Measurements from ENCODE around the gene SMIM41. TPM values are rescaled to one million over a fixed set of nuclear protein-coding genes. Genes with fewer than 3 reads are reported as not detected.

Gene SMIM41
- not detected for total RNA-seq

DNA sequence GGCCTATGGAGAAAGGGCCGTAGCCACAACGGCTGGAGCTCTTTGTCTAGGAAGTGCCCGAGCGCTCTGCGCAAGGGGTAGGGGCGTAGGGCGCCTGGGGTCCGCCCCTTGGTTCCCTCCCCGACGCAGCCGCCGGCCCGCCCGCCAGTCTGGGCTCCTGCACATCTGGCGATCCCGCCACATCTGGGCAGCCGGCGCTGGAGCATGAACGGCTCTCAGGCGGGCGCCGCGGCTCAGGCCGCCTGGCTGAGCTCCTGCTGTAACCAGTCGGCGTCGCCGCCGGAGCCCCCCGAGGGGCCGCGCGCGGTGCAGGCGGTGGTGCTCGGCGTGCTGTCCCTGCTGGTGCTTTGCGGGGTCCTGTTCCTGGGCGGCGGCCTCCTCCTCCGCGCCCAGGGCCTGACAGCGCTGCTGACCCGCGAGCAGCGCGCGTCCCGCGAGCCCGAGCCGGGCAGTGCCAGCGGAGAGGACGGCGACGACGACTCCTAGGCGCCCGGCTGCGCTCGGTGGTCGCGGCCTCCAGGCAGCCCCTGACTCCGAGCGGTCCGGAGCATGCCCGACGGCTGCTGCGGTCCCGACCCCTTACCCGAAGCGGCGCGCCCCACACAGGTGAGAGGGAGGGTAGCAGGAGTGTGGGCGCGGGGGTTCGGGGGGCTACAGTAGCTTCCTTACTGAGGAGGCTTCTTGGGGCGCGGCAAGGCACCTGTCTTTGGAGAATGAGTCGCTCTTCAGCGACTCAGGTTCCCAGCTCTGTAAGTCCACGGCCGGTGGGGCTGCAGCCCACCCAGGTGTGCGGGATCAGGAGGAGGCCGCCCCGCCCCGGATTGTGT is at the start of gene SMIM41:
TSS of gene SMIM41 (plus strand) at position 129 of the 827 bp plus-strand sequence. CDS start at position 205, 76 bp downstream.
- ChIA-PET POLR2A (no interaction called here), CTCF (interaction anchor here (0.8 to 12.2 kb wide), 3 partner anchors 9 to 53 kb away, joined by 3 to 438 read pairs (median 38); partner anchors contain the start of gene ATG101)
- Mint-ChIP-seq H3K27me3 (no peaks in the 10 kb centered on the region), H3K4me3 (no peak within 1 kb of the TSS), H3K27ac (no peak within 1 kb of the TSS), H3K9me3 (no peaks in the 10 kb centered on the region), H3K4me1 (ENCODE audit: low read depth) (peaks cover 4% of the 10 kb centered on the region), H3K36me3 (peaks cover 16% of the 10 kb centered on the region)
- no peak for DNase-seq
- intact Hi-C loops (cut with micrococcal nuclease), result loop anchor here (5.0 kb wide), 1 partner anchor 43 kb away; no protein-coding TSS in a partner anchor

DNA sequence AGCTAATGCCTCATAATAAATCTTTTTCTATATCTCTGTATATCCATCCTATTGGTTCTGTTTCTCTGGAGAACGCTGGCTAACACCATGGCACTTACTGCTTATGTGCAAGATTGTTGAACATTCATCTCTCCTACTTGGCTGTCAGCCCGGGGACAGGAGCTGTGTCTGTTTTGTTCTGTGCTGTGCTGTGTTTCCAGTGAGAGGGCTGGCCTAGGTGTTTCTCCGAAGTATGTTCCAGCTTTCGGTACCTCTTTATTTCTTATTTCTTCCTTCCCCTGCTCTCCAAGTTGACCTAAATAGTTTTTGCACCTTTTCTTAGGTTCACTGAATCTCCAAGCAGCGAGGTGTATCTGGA is 47.1 kb upstream of the SMIM41 start:
- intact Hi-C loops (cut with micrococcal nuclease), result no loop called here
- peak; percentile 31 for DNase-seq

DNA sequence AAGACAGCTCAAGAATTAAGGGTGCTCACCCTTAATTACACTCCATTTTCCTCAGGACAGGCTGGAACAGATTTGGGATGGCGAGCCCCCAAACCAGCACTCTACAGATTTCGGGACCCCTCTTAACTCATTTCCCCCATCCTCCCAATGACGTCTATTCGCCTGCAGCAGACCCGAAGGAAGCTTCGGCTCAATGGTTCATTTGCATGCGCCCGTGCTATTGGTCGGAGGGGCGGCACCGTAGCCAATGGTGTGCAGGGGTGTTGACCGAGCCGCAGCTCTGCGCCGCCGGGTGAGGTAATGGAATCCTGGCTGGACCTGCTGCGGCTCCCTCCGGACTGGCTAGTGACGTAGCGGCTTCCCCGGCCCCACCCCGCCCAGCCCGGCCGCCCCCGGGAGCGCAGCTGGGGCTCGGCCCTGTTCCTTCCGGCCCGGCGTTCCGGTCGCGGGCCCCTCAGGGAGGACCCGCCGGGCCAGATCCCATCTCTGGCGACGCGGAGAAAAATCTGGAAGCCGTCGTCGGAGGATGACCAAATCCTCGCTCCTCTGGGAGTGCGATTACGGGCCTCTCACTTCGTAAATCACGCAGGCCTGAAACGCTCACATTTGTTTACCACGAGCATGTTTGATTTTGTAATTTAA is 46.6 kb upstream of the SMIM41 start:
- DNase-seq, result peak; percentile 96
- ChIA-PET POLR2A (interaction anchor here (0.9 to 2.1 kb wide), 7 partner anchors 8 to 61 kb away, joined by 3 to 10 read pairs (median 4); partner anchors contain the start of genes ATG101 and NR4A1), CTCF (interaction anchor here (0.9 to 15.9 kb wide), 15 partner anchors 9 to 93 kb away, joined by 3 to 438 read pairs (median 6); partner anchors contain the start of genes ATG101, NR4A1 and SMIM41)
- Mint-ChIP-seq H3K27me3 (no peaks in the 10 kb centered on the region), H3K4me3 (peak overlapping the region; percentile 71), H3K27ac (peak overlapping the region; percentile 70), H3K36me3 (no peaks in the 10 kb centered on the region), H3K9me3 (no peaks in the 10 kb centered on the region), H3K4me1 (ENCODE audit: low read depth) (peaks cover 37% of the 10 kb centered on the region)
- intact Hi-C loops (cut with micrococcal nuclease), result loop anchor here (1.0 kb wide), 3 partner anchors 8 to 36 kb away; partner anchors contain the start of genes ATG101 and NR4A1

More for the DNA sequence above, 47.1 kb upstream of the SMIM41 start:
- Mint-ChIP-seq H3K4me1 (ENCODE audit: low read depth) (peaks cover 35% of the 10 kb centered on the region), H3K9me3 (no peaks in the 10 kb centered on the region), H3K4me3 (peak overlapping the region; percentile 71), H3K36me3 (no peaks in the 10 kb centered on the region), H3K27ac (peak overlapping the region; percentile 52), H3K27me3 (no peaks in the 10 kb centered on the region)
- POLR2A ChIA-PET, result interaction anchor here (0.5 to 1.4 kb wide), 7 partner anchors 9 to 809 kb away, joined by 3 to 10 read pairs (median 4); partner anchors contain the start of genes ATG101 and NR4A1
- CTCF ChIA-PET, result interaction anchor here (0.9 to 15.9 kb wide), 15 partner anchors 9 to 94 kb away, joined by 3 to 438 read pairs (median 6); partner anchors contain the start of genes ATG101, NR4A1 and SMIM41

DNA sequence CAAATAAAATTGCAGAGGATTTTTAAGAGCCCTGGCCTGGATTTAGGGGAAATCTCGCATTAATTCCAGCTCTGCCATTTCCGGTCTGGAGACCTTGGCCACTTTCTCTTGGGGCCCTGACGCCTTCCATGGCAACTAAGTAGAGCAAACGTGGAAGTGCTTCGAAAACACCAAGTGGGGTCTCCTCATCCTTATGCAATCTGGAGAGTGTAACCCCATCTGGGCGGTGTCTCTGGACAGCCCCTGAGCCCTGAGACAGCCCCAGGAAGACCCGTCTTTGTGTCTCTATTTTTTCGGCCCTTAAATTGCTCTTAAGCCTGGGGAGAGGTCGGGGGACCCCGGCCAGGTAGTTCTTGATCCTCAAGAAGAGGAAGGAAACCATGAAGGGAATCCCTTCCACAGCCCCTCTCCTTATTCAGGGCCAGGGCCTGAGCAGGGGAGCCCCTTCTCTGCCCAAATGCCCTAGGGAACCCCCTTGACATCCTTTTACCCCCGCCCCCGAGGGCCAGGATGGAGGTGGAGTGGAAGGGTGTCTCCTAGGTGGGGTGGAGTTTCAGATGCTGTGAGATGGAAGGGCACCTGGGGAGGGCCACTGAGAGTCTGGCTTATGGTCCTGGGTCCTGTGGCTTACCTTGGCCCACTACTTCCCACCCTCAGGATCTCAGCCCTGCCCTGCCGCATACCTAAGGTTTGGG is 45.9 kb upstream of the SMIM41 start:
- DNase-seq, result no peak
- H3K4me1 Mint-ChIP-seq (ENCODE audit: low read depth), result peaks cover 41% of the 10 kb centered on the region
- no peaks in the 10 kb centered on the region for H3K9me3 Mint-ChIP-seq
- POLR2A ChIA-PET, result interaction anchor here (0.9 to 2.1 kb wide), 5 partner anchors 8 to 18 kb away, joined by 3 to 10 read pairs (median 6); partner anchors contain the start of gene NR4A1
- intact Hi-C loops (cut with micrococcal nuclease), result loop anchor here (1.0 kb wide), 3 partner anchors 8 to 36 kb away; partner anchors contain the start of genes ATG101 and NR4A1
- H3K27me3 Mint-ChIP-seq, result no peaks in the 10 kb centered on the region
- H3K27ac Mint-ChIP-seq, result peak overlapping the region; percentile 70
- H3K4me3 Mint-ChIP-seq, result peak overlapping the region; percentile 70
- no peaks in the 10 kb centered on the region for H3K36me3 Mint-ChIP-seq
- CTCF ChIA-PET, result interaction anchor here (0.9 to 15.9 kb wide), 13 partner anchors 7 to 86 kb away, joined by 4 to 438 read pairs (median 6); partner anchors contain the start of genes ATG101, NR4A1 and SMIM41

DNA sequence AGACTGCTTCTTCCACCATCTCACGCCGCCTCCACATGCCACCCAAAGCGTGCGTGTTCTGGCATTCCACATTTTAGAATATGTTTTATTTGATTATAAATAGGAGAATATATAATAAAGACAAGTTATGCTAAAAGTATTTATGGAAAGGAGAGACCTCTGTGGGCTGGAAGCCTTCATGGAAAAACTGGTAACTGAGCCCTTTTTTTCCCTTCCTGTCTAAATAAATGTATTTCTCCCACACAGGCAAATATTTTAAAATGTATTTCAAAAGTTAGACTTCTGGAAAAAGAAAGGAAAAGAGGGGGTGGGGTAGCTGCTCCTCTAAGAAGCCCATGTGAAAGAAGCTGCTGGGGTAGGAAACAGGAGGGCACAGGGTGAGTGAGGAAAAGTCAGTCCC is 44.3 kb upstream of the SMIM41 start:
- no peak for DNase-seq
- no peaks in the 10 kb centered on the region for H3K27me3 Mint-ChIP-seq
- H3K36me3 Mint-ChIP-seq, result no peaks in the 10 kb centered on the region
- intact Hi-C loops (cut with micrococcal nuclease), result no loop called here
- H3K4me3 Mint-ChIP-seq, result no peak overlapping the region
- ChIA-PET POLR2A (interaction anchor here (0.8 to 2.1 kb wide), 2 partner anchors 10 to 35 kb away, joined by 3 to 6 read pairs; partner anchors contain the start of gene ATG101), CTCF (interaction anchor here (1.3 to 15.9 kb wide), 4 partner anchors 9 to 127 kb away, joined by 3 to 407 read pairs (median 134); partner anchors contain the start of gene ATG101)
- no peak overlapping the region for H3K27ac Mint-ChIP-seq
- peaks cover 53% of the 10 kb centered on the region for H3K4me1 Mint-ChIP-seq (ENCODE audit: low read depth)
- H3K9me3 Mint-ChIP-seq, result no peaks in the 10 kb centered on the region

DNA sequence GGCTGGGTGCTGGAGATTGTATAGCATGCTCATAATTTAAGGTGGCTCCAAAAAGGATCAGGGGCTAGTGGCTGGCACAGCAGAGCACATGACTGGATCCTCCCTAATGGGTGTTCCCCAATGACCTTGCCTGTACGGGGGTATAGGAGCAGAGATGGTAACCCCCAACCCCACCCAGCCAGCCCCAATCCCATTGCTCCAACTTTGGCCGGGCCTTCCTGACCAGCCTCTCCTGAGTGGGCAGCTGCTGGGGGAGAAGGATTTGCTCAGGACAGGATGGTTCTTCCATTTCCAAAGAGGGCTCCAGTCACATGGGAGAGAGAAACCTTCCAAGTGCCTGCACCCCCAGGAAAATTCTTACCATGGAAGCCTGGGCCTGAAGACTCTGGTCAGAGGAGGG is 43.6 kb upstream of the SMIM41 start:
- peaks cover 55% of the 10 kb centered on the region for H3K4me1 Mint-ChIP-seq (ENCODE audit: low read depth)
- H3K9me3 Mint-ChIP-seq, result no peaks in the 10 kb centered on the region
- no peak for DNase-seq
- ChIA-PET POLR2A (interaction anchor here (0.8 to 3.9 kb wide), 3 partner anchors 15 to 34 kb away, joined by 3 to 26 read pairs (median 6); partner anchors contain the start of genes ATG101 and NR4A1), CTCF (interaction anchor here (1.7 to 15.8 kb wide), 3 partner anchors 9 to 47 kb away, joined by 6 to 261 read pairs (median 9); partner anchors contain the start of gene NR4A1)
- intact Hi-C loops (cut with micrococcal nuclease), result no loop called here
- no peaks in the 10 kb centered on the region for H3K36me3 Mint-ChIP-seq
- H3K4me3 Mint-ChIP-seq, result peak overlapping the region; percentile 56
- no peaks in the 10 kb centered on the region for H3K27me3 Mint-ChIP-seq
- H3K27ac Mint-ChIP-seq, result peak overlapping the region; percentile 43

DNA sequence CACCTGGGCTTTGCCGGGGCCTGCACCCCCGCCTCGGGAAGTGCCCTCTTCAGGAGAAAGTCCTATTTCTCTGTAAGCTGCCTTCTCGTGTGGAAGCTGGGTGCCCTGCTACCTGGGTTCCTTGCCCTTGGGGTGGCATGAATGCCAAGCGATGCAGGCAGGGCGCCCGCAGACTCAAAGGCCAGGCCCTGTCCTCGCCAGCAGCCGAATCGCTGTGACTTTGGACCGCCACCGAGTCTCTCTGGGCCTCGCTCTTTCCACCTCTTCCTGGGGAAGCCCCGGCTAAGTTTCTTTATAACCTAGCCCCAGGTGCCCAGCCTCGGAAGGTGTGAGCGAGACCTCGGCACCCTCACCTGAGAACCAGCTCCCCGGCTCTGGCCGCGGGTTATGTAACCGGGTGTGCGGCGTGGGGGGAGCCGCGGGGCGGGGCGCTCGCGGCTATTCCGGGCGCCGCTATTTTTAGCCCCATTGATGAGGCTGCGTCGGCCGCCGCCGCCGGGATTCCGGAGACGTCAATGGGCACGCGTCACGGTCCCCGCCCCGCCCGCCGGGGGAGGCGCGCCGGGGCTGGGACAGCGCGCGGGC is 42.8 kb upstream of the SMIM41 start:
- intact Hi-C loops (cut with micrococcal nuclease), result loop anchor here (1.0 kb wide), 2 partner anchors 11 to 15 kb away; partner anchors contain the start of gene NR4A1
- H3K4me1 Mint-ChIP-seq (ENCODE audit: low read depth), result peaks cover 57% of the 10 kb centered on the region
- no peak overlapping the region for H3K27ac Mint-ChIP-seq
- no peaks in the 10 kb centered on the region for H3K36me3 Mint-ChIP-seq
- CTCF ChIA-PET, result interaction anchor here (0.7 to 15.8 kb wide), 4 partner anchors 10 to 46 kb away, joined by 3 to 261 read pairs (median 8); partner anchors contain the start of genes ATG101 and NR4A1
- POLR2A ChIA-PET, result interaction anchor here (0.6 to 3.9 kb wide), 4 partner anchors 11 to 41 kb away, joined by 3 to 26 read pairs (median 4); partner anchors contain the start of genes ATG101 and NR4A1
- peak; percentile 85 for DNase-seq
- no peaks in the 10 kb centered on the region for H3K9me3 Mint-ChIP-seq
- H3K27me3 Mint-ChIP-seq, result no peaks in the 10 kb centered on the region
- H3K4me3 Mint-ChIP-seq, result peak overlapping the region; percentile 56

DNA sequence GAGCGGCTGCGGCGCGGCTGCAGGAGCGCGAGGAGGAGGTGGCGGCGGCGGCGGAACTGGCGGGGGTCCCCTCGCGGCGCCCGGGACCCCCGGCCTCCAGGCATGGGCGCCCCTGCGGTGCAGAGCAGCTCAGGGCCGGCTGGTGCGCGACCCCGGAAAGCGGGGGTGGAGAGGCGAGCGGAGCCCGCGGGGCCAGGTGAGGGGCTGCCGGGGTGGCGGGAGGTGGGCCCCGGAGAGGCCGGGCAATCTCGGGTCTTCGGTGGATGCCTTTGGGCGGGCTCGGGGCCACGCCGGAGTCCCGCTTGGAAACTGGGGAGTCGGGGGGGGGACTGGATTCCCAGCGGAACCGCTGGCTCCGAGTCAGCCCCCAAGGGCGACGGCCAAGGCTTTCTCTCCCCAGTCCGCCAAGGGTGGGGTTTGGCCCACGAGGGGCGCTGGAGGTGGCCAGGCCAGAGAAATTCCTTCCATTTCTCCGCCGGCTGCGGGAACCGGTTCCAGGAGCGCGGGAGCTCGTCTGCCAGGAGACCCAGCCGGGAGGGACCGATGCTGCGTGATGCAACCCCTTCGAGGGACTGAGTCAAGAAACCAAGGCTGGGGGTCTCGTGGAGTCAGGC is 42.1 kb upstream of the SMIM41 start:
- intact Hi-C loops (cut with micrococcal nuclease), result loop anchor here (1.0 kb wide), 2 partner anchors 12 to 14 kb away; partner anchors contain the start of gene NR4A1
- ChIA-PET POLR2A (interaction anchor here (0.6 to 3.9 kb wide), 4 partner anchors 14 to 651 kb away, joined by 3 to 26 read pairs (median 6); partner anchors contain the start of genes ATG101 and NR4A1), CTCF (interaction anchor here (1.0 to 15.8 kb wide), 4 partner anchors 11 to 45 kb away, joined by 3 to 261 read pairs (median 8); partner anchors contain the start of genes ATG101 and NR4A1)
- DNase-seq, result peak; percentile 24
- Mint-ChIP-seq H3K36me3 (peaks cover 1% of the 10 kb centered on the region), H3K27ac (no peak overlapping the region), H3K4me1 (ENCODE audit: low read depth) (peaks cover 62% of the 10 kb centered on the region), H3K4me3 (peak overlapping the region; percentile 70), H3K9me3 (no peaks in the 10 kb centered on the region), H3K27me3 (no peaks in the 10 kb centered on the region)

DNA sequence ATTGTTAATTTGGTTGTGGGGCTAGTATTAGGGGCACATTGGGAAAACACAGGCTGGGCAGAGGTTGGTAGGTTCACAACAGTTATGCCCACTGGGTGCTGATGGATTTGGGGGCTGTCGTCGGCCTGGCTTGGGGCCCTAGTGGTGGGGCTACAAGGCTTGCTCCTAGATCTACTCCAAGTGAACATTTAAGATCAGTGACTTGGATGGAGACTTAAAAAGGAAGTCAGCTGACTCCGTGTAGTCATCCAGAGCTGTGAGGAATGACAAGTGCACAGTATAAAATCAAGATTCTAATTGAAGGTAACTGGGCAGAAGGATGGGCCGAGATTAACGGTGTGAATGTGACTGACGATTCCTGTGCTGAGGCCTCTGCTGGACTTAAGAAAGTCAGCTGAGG is 41.1 kb upstream of the SMIM41 start:
- Mint-ChIP-seq H3K27ac (no peak overlapping the region), H3K27me3 (no peaks in the 10 kb centered on the region)

DNA sequence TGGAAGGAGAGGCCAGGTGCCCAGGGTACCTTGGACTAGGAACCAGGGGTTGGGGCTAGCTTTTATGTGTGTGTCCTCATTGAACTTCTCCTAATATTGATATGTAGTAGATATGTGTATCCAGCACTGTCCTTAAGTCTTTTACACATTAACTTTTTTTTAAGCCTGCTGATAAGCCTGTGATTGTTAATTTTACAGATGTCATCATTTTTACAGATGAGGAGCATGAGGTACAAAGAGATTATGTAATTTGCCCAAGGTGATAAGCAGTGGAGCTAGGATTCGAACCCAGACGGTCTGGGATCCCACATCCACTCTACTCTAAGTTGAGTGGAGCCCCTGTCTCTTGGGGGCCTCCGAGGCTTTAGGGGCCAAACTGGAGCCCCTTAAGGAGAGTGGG is 38.5 kb upstream of the SMIM41 start:
- H3K27me3 Mint-ChIP-seq, result no peaks in the 10 kb centered on the region
- no peak overlapping the region for H3K27ac Mint-ChIP-seq
- ChIA-PET POLR2A (interaction anchor here (1.7 kb wide), 1 partner anchor 10 kb away, joined by 4 read pairs; the partner anchor contains the start of gene NR4A1), CTCF (interaction anchor here (0.9 to 15.8 kb wide), 4 partner anchors 14 to 82 kb away, joined by 4 to 261 read pairs (median 5); partner anchors contain the start of gene ATG101)
- H3K36me3 Mint-ChIP-seq, result peaks cover 1% of the 10 kb centered on the region
- no peaks in the 10 kb centered on the region for H3K9me3 Mint-ChIP-seq
- no peak overlapping the region for H3K4me3 Mint-ChIP-seq
- no peak for DNase-seq
- peaks cover 40% of the 10 kb centered on the region for H3K4me1 Mint-ChIP-seq (ENCODE audit: low read depth)
- intact Hi-C loops (cut with micrococcal nuclease), result no loop called here

More for the DNA sequence above, 41.1 kb upstream of the SMIM41 start:
- intact Hi-C loops (cut with micrococcal nuclease), result no loop called here
- Mint-ChIP-seq H3K9me3 (no peaks in the 10 kb centered on the region), H3K4me1 (ENCODE audit: low read depth) (peaks cover 58% of the 10 kb centered on the region), H3K4me3 (peak overlapping the region; percentile 70), H3K36me3 (peaks cover 1% of the 10 kb centered on the region)
- CTCF ChIA-PET, result interaction anchor here (0.8 to 15.8 kb wide), 5 partner anchors 12 to 58 kb away, joined by 3 to 261 read pairs (median 7); partner anchors contain the start of genes ATG101 and NR4A1
- POLR2A ChIA-PET, result interaction anchor here (1.2 to 3.9 kb wide), 2 partner anchors 9 to 13 kb away, joined by 3 to 26 read pairs; partner anchors contain the start of gene NR4A1
- DNase-seq, result no peak
